HEK293T (cell line): ENCODE measurements around the gene LSG1.

Source experiments
- CTCF ChIA-PET: fragments of 350-600 bp; formaldehyde crosslinking; extraction: SDS; loops from one replicate; lab custom pipeline; 2021; ENCODE audit warnings: antibody characterized with exemption, inconsistent platforms; lab: Yijun Ruan, JAX
- POLR2A ChIA-PET: fragments of 350-600 bp; formaldehyde crosslinking; extraction: SDS; loops from one replicate; lab custom pipeline; 2020; ENCODE audit warnings: antibody characterized with exemption, inconsistent platforms; lab: Yijun Ruan, JAX
- DNase-seq: peaks from one replicate; pipeline ENCODE4 v3.0.0; 2012; ENCODE audit warnings: mixed read lengths; ENCODE audit errors: extremely low spot score
- ARNT ChIP-seq: fragments of 450-650 bp; IDR thresholded peaks from 2 replicates; pipeline ENCODE4 v1.6.1; 2017; ENCODE audit warnings: mild to moderate bottlenecking
- BHLHE40 ChIP-seq: fragments of 450-650 bp; IDR thresholded peaks from 2 replicates; pipeline ENCODE4 v1.6.1; 2016; ENCODE audit warnings: mild to moderate bottlenecking, moderate library complexity, borderline replicate concordance
- CTBP1 ChIP-seq: fragments of 450-650 bp; IDR thresholded peaks from 2 replicates; pipeline ENCODE4 v1.6.1; 2016; ENCODE audit warnings: borderline replicate concordance
- ELF4 ChIP-seq: fragments of 450-650 bp; IDR thresholded peaks from 2 replicates; pipeline ENCODE4 v1.6.1; 2017; ENCODE audit warnings: antibody characterized with exemption
- FOXA1 ChIP-seq: fragments of 450-650 bp; IDR thresholded peaks from 2 replicates; pipeline ENCODE4 v1.6.1; 2016; ENCODE audit warnings: mild to moderate bottlenecking
- FOXK2 ChIP-seq: fragments of 450-650 bp; IDR thresholded peaks from 2 replicates; pipeline ENCODE4 v1.6.1; 2016; ENCODE audit warnings: mild to moderate bottlenecking
- FOXM1 ChIP-seq: fragments of 450-650 bp; IDR thresholded peaks from 2 replicates; pipeline ENCODE4 v1.6.1; 2017; ENCODE audit warnings: mild to moderate bottlenecking, borderline replicate concordance
- HDGF ChIP-seq: fragments of 450-650 bp; IDR thresholded peaks from 2 replicates; pipeline ENCODE4 v1.6.1; 2017; ENCODE audit warnings: antibody characterized with exemption, borderline replicate concordance
- L3MBTL2 ChIP-seq: fragments of 450-650 bp; conservative IDR thresholded peaks from 2 replicates; pipeline ENCODE4 v1.6.1; 2016; ENCODE audit warnings: mild to moderate bottlenecking
- LEF1 ChIP-seq: fragments of 450-650 bp; IDR thresholded peaks from 2 replicates; pipeline ENCODE4 v1.6.1; 2017; ENCODE audit warnings: mild to moderate bottlenecking, borderline replicate concordance
- NFRKB ChIP-seq: fragments of 450-650 bp; IDR thresholded peaks from 2 replicates; pipeline ENCODE4 v1.6.1; 2016; ENCODE audit warnings: mild to moderate bottlenecking, moderate library complexity
- PKNOX1 ChIP-seq: fragments of 450-650 bp; IDR thresholded peaks from 2 replicates; pipeline ENCODE4 v1.6.1; 2016
- SP1 ChIP-seq: fragments of 450-650 bp; IDR thresholded peaks from 2 replicates; pipeline ENCODE4 v1.6.1; 2017
- SUZ12 ChIP-seq: fragments of 450-650 bp; IDR thresholded peaks from 2 replicates; pipeline ENCODE4 v1.6.1; 2016; ENCODE audit warnings: mild to moderate bottlenecking
- TARDBP ChIP-seq: fragments of 450-650 bp; IDR thresholded peaks from 2 replicates; pipeline ENCODE4 v1.6.1; 2016
- ZNF384 ChIP-seq: fragments of 450-650 bp; IDR thresholded peaks from 2 replicates; pipeline ENCODE4 v1.6.1; 2016

The LSG1 gene

GRCh38 chr3:194671900-194672808 lies at the start of gene LSG1:
TSS of gene LSG1 (minus strand) at chr3:194672191. CDS start at chr3:194672162, 29 bp downstream.
- CTCF ChIA-PET: interaction anchor here (0.6 to 1.5 kb wide), 4 partner anchors 11 to 204 kb away, joined by 3 to 13 read pairs (median 3); no protein-coding TSS in a partner anchor
- POLR2A ChIA-PET: interaction anchor here (0.7 to 2.3 kb wide), 6 partner anchors 11 to 531 kb away, joined by 3 to 8 read pairs (median 4); partner anchors contain the start of gene TMEM44
- TF ChIP-seq LEF1 (no peak), TARDBP (no peak), FOXM1 (peak; percentile 66; the same call in 1 of the 2 replicates), BHLHE40 (peak; percentile 72), SUZ12 (no peak), FOXA1 (no peak), NFRKB (peak; percentile 60), FOXK2 (no peak), L3MBTL2 (peak; percentile 82), PKNOX1 (no peak), HDGF (no peak), ZNF384 (no peak), ARNT (no peak), ELF4 (peak; percentile 36; the same call in 1 of the 2 replicates), CTBP1 (peak; percentile 45; the same call in 1 of the 2 replicates), SP1 (no peak)
- DNase-seq: peak; percentile 82

- CTCF ChIA-PET: no interaction called here
- no peak for TF ChIP-seq SP1
- TF ChIP-seq FOXM1: no peak
- TF ChIP-seq BHLHE40: no peak
- no peak for TF ChIP-seq ARNT
- TF ChIP-seq ZNF384: no peak
- TF ChIP-seq ELF4: no peak
- TF ChIP-seq PKNOX1: no peak
- no peak for TF ChIP-seq TARDBP
- TF ChIP-seq CTBP1: no peak
- no peak for TF ChIP-seq L3MBTL2
- TF ChIP-seq NFRKB: no peak
- no peak for TF ChIP-seq LEF1
- no peak for TF ChIP-seq HDGF
- no peak for DNase-seq
- POLR2A ChIA-PET: no interaction called here
These were observed 48.1 kb upstream of the LSG1 start for GRCh38 chr3:194720048-194720447.

GRCh38 chr3:194718079-194718478 lies 46.1 kb upstream of the LSG1 start:
- no peak for TF ChIP-seq FOXK2
- no peak for TF ChIP-seq HDGF
- TF ChIP-seq FOXA1: no peak
- no peak for TF ChIP-seq TARDBP
- DNase-seq: no peak
- ChIA-PET CTCF (interaction anchor here (1.2 kb wide), 1 partner anchor 25 kb away, joined by 3 read pairs; no protein-coding TSS in a partner anchor), POLR2A (no interaction called here)

GRCh38 chr3:194715022-194715800 lies 43.2 kb upstream of the LSG1 start:
- TF ChIP-seq FOXM1: no peak
- no peak for DNase-seq
- CTCF ChIA-PET: no interaction called here
- POLR2A ChIA-PET: no interaction called here

GRCh38 chr3:194714564-194714963 lies 42.6 kb upstream of the LSG1 start:
- POLR2A ChIA-PET: no interaction called here

GRCh38 chr3:194714137-194714455 lies 42.1 kb upstream of the LSG1 start:
- CTCF ChIA-PET: interaction anchor here (0.5 kb wide), 1 partner anchor 9 kb away, joined by 4 read pairs; no protein-coding TSS in a partner anchor
- no peak for DNase-seq
- POLR2A ChIA-PET: no interaction called here
- TF ChIP-seq PKNOX1 (no peak), L3MBTL2 (no peak), BHLHE40 (no peak), SP1 (no peak), ZNF384 (no peak), ARNT (no peak), ELF4 (no peak), LEF1 (no peak), TARDBP (no peak), CTBP1 (no peak), FOXM1 (no peak), SUZ12 (no peak), NFRKB (no peak)

More at GRCh38 chr3:194714564-194714963, 42.6 kb upstream of the LSG1 start:
- CTCF ChIA-PET: interaction anchor here (0.5 kb wide), 1 partner anchor 9 kb away, joined by 4 read pairs; no protein-coding TSS in a partner anchor
- TF ChIP-seq FOXM1 (no peak), SP1 (no peak), ARNT (no peak), FOXK2 (no peak), ELF4 (no peak), SUZ12 (no peak)
- no peak for DNase-seq
